ENCODE measurements around the gene MMD.

The MMD gene

DNA sequence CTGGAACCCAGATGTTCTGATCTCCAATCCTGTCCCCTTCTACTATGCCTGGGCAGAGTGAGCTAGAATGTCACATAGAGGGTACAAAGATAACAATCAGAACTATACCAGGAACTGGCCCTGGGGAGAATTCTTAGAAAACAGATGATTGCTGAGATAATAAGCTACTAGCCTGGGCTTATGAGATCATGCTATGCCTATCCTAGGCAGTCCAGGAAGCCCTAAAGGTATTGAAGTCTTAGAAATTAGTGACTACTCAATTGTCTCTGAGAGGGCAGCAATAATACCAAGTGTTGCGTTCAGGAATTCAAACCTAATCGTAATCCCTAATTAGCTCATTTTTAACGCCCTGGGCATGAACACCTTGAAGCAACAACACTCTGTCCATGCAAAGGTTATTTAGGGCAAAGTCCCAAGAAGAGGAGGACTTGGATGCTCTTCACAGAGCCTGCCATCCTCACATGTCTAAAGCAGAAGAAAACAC lies 77.1 kb downstream of the MMD start:
- FAIRE-seq, result no peak

DNA sequence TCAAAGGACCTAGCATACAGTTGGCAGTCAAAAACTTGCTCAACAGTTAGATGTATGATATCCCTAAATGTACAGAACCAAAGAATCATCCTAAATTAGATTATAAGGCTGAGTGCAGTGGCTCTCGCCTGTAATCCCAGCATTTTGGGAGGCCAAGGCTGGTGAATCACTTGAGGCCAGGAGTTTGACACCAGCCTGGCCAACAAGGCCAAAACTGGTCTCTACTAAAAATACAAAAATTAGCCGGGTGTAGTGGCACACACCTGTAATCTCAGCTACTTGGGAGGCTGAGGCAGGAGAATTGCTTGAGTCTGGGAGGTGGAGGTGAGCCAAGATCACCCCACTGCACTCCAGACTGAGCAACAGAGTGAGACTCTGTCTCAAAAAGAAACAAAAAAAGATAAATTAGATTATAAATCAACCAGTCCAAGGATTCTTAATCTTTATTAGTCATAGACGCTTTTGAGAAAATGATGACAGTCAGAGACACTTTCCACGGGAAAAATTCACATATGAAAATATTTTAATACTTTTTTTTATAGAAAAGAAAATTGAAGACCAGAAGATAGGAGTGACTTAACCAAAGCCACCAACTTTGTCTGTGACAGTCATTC lies 77.6 kb downstream of the MMD start:
- no peak for FAIRE-seq

DNA sequence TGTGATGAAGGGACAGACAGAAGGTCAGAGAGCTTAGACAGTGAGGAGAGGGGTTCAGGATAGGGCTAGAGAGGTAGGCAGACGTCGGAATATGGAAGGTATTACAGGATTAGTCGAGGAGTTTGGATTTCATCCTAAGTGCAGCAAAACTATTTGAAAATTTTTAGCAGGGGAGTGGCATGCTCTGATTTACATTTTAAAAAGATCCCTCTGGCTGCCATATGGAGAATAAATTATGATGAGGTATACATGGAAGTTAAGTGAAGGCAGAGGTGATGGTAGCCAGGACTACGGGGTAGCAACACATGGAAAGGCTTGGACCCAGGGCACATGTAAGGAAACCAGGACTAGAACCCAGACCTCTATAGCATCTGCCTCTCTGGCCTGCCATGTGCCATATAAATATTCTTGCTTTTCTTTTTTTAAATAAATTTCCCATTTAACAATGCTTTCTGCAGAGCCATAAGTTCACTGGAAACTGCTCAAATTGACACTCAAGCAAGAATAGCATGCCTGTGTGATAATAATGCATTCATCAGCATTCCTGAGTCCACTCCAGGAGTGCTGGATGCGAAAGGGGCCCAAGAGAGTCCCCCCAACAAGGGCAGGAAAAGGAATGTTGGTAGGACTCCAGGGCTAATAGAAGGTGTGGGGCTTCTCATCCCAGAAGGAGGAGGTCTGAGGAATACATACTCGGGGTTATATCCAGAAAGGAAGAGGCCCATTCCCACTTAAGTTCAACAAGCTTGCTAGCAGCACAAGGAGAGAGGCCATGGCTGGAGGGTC lies 78.6 kb downstream of the MMD start:
- no peak for FAIRE-seq
